ENCODE results near the gene SLC12A5. TPM values are rescaled to one million over a fixed set of nuclear protein-coding genes. Genes with fewer than 3 reads are reported as not detected.

Gene SLC12A5
- total RNA-seq, 2 experiments from 2014 or later = 3.8 to 11.0 TPM

GRCh38 chr20:46027245-46027853 is 1.7 kb upstream of the SLC12A5 start:
- DNase-seq (ENCODE audit: low spot score) = peak; percentile 49
- no peak overlapping the region for H3K27ac ChIP-seq (ENCODE audit: low read depth, low read length, poor library complexity, severe bottlenecking)
- H3K4me1 ChIP-seq (ENCODE audit: insufficient read depth, low read length, poor library complexity, severe bottlenecking) = peaks cover 3% of the 10 kb centered on the region
- H3K9me3 ChIP-seq (ENCODE audit: low read length) = no peaks in the 10 kb centered on the region
- H3K4me2 ChIP-seq (ENCODE audit: low read length) = no peak overlapping the region
- H3K9me2 ChIP-seq (ENCODE audit: insufficient read depth, low read length) = no peaks in the 10 kb centered on the region
- H2AFZ ChIP-seq (ENCODE audit: low read length) = no peak overlapping the region
- no peaks in the 10 kb centered on the region for H3K36me3 ChIP-seq (ENCODE audit: insufficient read depth, low read length)
- no peaks in the 10 kb centered on the region; the same call in 1 of the 2 replicates for H4K20me1 ChIP-seq (ENCODE audit: insufficient read depth, low read length)
- CTCF ChIA-PET (ENCODE audit: unreplicated experiment) = no interaction called here
- no peak overlapping the region for H3K4me3 ChIP-seq (ENCODE audit: low read depth, low read length, poor library complexity, severe bottlenecking)
- TF ChIP-seq CTCF (conservative IDR thresholded peaks at IDR 0.05; ENCODE audit: low read length) = no peak
- no peak for TF ChIP-seq EZH2phosphoT487 (IDR thresholded peaks at IDR 0.05; ENCODE audit: borderline replicate concordance, low read depth, low read length)
- H3K79me2 ChIP-seq (ENCODE audit: insufficient read depth, low read depth, low read length) = no peaks in the 10 kb centered on the region
- no TSS peak for BruUV-seq (replicated peaks)
- intact Hi-C loops (cut with micrococcal nuclease; ENCODE audit: unreplicated experiment) = no loop called here
- POLR2A ChIA-PET = no interaction called here

GRCh38 chr20:46028110-46028509 is 905 bp upstream of the SLC12A5 start:
- Histone ChIP-seq H3K4me1 (ENCODE audit: insufficient read depth, low read length, poor library complexity, severe bottlenecking) (no peaks in the 10 kb centered on the region), H3K9me2 (ENCODE audit: insufficient read depth, low read length) (no peaks in the 10 kb centered on the region), H3K4me3 (ENCODE audit: low read depth, low read length, poor library complexity, severe bottlenecking) (no peak overlapping the region), H3K4me2 (ENCODE audit: low read length) (no peak overlapping the region), H3K79me2 (ENCODE audit: insufficient read depth, low read depth, low read length) (no peaks in the 10 kb centered on the region), H3K27ac (ENCODE audit: low read depth, low read length, poor library complexity, severe bottlenecking) (no peak overlapping the region), H4K20me1 (ENCODE audit: insufficient read depth, low read length) (no peaks in the 10 kb centered on the region; the same call in 1 of the 2 replicates), H2AFZ (ENCODE audit: low read length) (no peak overlapping the region), H3K36me3 (ENCODE audit: insufficient read depth, low read length) (no peaks in the 10 kb centered on the region), H3K9me3 (ENCODE audit: low read length) (no peaks in the 10 kb centered on the region)
- no peak for DNase-seq (ENCODE audit: low spot score)
- no TSS peak for BruUV-seq (replicated peaks)
- TF ChIP-seq CTCF (conservative IDR thresholded peaks at IDR 0.05; ENCODE audit: low read length) = no peak
- TF ChIP-seq EZH2phosphoT487 (IDR thresholded peaks at IDR 0.05; ENCODE audit: borderline replicate concordance, low read depth, low read length) = no peak
- intact Hi-C loops (cut with micrococcal nuclease; ENCODE audit: unreplicated experiment) = no loop called here
- CTCF ChIA-PET (ENCODE audit: unreplicated experiment) = no interaction called here
- POLR2A ChIA-PET = no interaction called here

GRCh38 chr20:46030284-46031013 is 1.4 kb downstream of the SLC12A5 start:
- ChIA-PET CTCF (ENCODE audit: unreplicated experiment) (no interaction called here), POLR2A (no interaction called here)
- Histone ChIP-seq H3K36me3 (ENCODE audit: insufficient read depth, low read length) (no peaks in the 10 kb centered on the region), H3K4me3 (ENCODE audit: low read depth, low read length, poor library complexity, severe bottlenecking) (no peak overlapping the region), H3K4me1 (ENCODE audit: insufficient read depth, low read length, poor library complexity, severe bottlenecking) (no peaks in the 10 kb centered on the region), H2AFZ (ENCODE audit: low read length) (no peak overlapping the region), H3K4me2 (ENCODE audit: low read length) (no peak overlapping the region), H3K27ac (ENCODE audit: low read depth, low read length, poor library complexity, severe bottlenecking) (no peak overlapping the region), H3K79me2 (ENCODE audit: insufficient read depth, low read depth, low read length) (no peaks in the 10 kb centered on the region), H3K9me2 (ENCODE audit: insufficient read depth, low read length) (no peaks in the 10 kb centered on the region), H3K9me3 (ENCODE audit: low read length) (no peaks in the 10 kb centered on the region), H4K20me1 (ENCODE audit: insufficient read depth, low read length) (no peaks in the 10 kb centered on the region; the same call in 1 of the 2 replicates)
- BruUV-seq (replicated peaks) = no TSS peak
- no peak for TF ChIP-seq CTCF (conservative IDR thresholded peaks at IDR 0.05; ENCODE audit: low read length)
- no peak for TF ChIP-seq EZH2phosphoT487 (IDR thresholded peaks at IDR 0.05; ENCODE audit: borderline replicate concordance, low read depth, low read length)
- intact Hi-C loops (cut with micrococcal nuclease; ENCODE audit: unreplicated experiment) = no loop called here
- DNase-seq (ENCODE audit: low spot score) = no peak
